Measurements from ENCODE around the gene TGM2.

The TGM2 gene

GRCh38 chr20:38181971-38182370 lies 16.9 kb upstream of the TGM2 start:
- ChIA-PET POLR2A (interaction anchor here (1.7 kb wide), 1 partner anchor 148 kb away, joined by 6 read pairs; the partner anchor contains the start of genes RPRD1B and TTI1), CTCF (interaction anchor here (1.6 kb wide), 1 partner anchor 39 kb away, joined by 8 read pairs; no protein-coding TSS in a partner anchor)
- TF ChIP-seq OSR2 (tag by site-specific recombination; IDR thresholded peaks at IDR 0.05) (no peak), ZNF292 (tag by site-specific recombination; IDR thresholded peaks at IDR 0.05; ENCODE audit: borderline replicate concordance, low read depth) (no peak), ZNF280C (tag by site-specific recombination; IDR thresholded peaks at IDR 0.05) (no peak), ZBTB8A (tag by site-specific recombination; IDR thresholded peaks at IDR 0.05) (no peak), ZNF157 (tag by site-specific recombination; IDR thresholded peaks at IDR 0.05) (no peak), ZFP41 (tag by site-specific recombination; IDR thresholded peaks at IDR 0.05; ENCODE audit: borderline replicate concordance) (no peak), ZBTB11 (tag by site-specific recombination; conservative IDR thresholded peaks at IDR 0.05; ENCODE audit: low read depth) (no peak), ZNF704 (tag by site-specific recombination; IDR thresholded peaks at IDR 0.05) (no peak), ZNF544 (tag by site-specific recombination; IDR thresholded peaks at IDR 0.05) (no peak), GLI2 (tag by site-specific recombination; IDR thresholded peaks at IDR 0.05; ENCODE audit: borderline replicate concordance, low read depth) (no peak), ZBTB7A (tag by site-specific recombination; IDR thresholded peaks at IDR 0.05; ENCODE audit: low read depth) (no peak), ZSCAN16 (tag by site-specific recombination; IDR thresholded peaks at IDR 0.05) (no peak), ZNF629 (tag by site-specific recombination; IDR thresholded peaks at IDR 0.05) (no peak), ZNF843 (tag by site-specific recombination; IDR thresholded peaks at IDR 0.05) (no peak)
- Histone ChIP-seq H3K36me3 (ENCODE audit: control insufficient read depth in 2 of 2, insufficient read depth in 1 of 2, low read length in 2 of 2) (no peaks in the 10 kb centered on the region), H3K27ac (ENCODE audit: extremely low read depth, low read depth, low read length) (no peak overlapping the region), H3K9me3 (ENCODE audit: control insufficient read depth, insufficient read depth, low read depth, low read length) (no peaks in the 10 kb centered on the region), H3K4me1 (ENCODE audit: control insufficient read depth, insufficient read depth, low read length) (peaks cover 4% of the 10 kb centered on the region; the same call in 1 of the 2 replicates), H3K4me3 (ENCODE audit: low read depth, low read length) (no peak overlapping the region)

GRCh38 chr20:38181207-38181801 lies 16.2 kb upstream of the TGM2 start:
- Histone ChIP-seq H3K9me3 (ENCODE audit: control insufficient read depth, insufficient read depth, low read depth, low read length) (no peaks in the 10 kb centered on the region), H3K4me3 (ENCODE audit: low read depth, low read length) (no peak overlapping the region), H3K4me1 (ENCODE audit: control insufficient read depth, insufficient read depth, low read length) (peaks cover 4% of the 10 kb centered on the region; the same call in 1 of the 2 replicates), H3K27ac (ENCODE audit: extremely low read depth, low read depth, low read length) (no peak overlapping the region), H3K36me3 (ENCODE audit: control insufficient read depth in 2 of 2, insufficient read depth in 1 of 2, low read length in 2 of 2) (no peaks in the 10 kb centered on the region)
- ChIA-PET POLR2A (interaction anchor here (0.8 to 1.7 kb wide), 2 partner anchors 132 to 148 kb away, joined by 6 read pairs; partner anchors contain the start of genes RPRD1B and TTI1), CTCF (interaction anchor here (0.7 to 1.6 kb wide), 2 partner anchors 12 to 40 kb away, joined by 3 to 8 read pairs; no protein-coding TSS in a partner anchor)
- peak; percentile 46 for TF ChIP-seq ZNF600 (tag by site-specific recombination; IDR thresholded peaks at IDR 0.05)
- no peak for TF ChIP-seq ATF2 (tag by site-specific recombination; IDR thresholded peaks at IDR 0.05; ENCODE audit: low read depth)
- no peak for TF ChIP-seq ZNF37A (tag by site-specific recombination; IDR thresholded peaks at IDR 0.05)
- TF ChIP-seq ZNF610 (tag by site-specific recombination; IDR thresholded peaks at IDR 0.05; ENCODE audit: borderline replicate concordance), result no peak
- TF ChIP-seq ZBTB48 (tag by site-specific recombination; IDR thresholded peaks at IDR 0.05), result peak; percentile 70
- no peak for TF ChIP-seq ZNF248 (tag by site-specific recombination; IDR thresholded peaks at IDR 0.05)
- no peak for TF ChIP-seq ZNF280C (tag by site-specific recombination; IDR thresholded peaks at IDR 0.05)
- TF ChIP-seq BCL6B (tag by site-specific recombination; IDR thresholded peaks at IDR 0.05), result no peak
- no peak for TF ChIP-seq ZNF138 (tag by site-specific recombination; IDR thresholded peaks at IDR 0.05; ENCODE audit: borderline replicate concordance)
- no peak for TF ChIP-seq ZNF707 (tag by site-specific recombination; IDR thresholded peaks at IDR 0.05)
